Eye (tissue), 1 donor: ENCODE results near the gene KRT9.
"Not testable (repeated sequence)": the region's sequence is repeated elsewhere in the genome, so short reads cannot be mapped to it uniquely, and the experiment has no call there.

Source experiments
- DNase-seq: peaks from one replicate; pipeline ENCODE4 v3.0.0-alpha.2; 2015

The KRT9 gene, protein sequence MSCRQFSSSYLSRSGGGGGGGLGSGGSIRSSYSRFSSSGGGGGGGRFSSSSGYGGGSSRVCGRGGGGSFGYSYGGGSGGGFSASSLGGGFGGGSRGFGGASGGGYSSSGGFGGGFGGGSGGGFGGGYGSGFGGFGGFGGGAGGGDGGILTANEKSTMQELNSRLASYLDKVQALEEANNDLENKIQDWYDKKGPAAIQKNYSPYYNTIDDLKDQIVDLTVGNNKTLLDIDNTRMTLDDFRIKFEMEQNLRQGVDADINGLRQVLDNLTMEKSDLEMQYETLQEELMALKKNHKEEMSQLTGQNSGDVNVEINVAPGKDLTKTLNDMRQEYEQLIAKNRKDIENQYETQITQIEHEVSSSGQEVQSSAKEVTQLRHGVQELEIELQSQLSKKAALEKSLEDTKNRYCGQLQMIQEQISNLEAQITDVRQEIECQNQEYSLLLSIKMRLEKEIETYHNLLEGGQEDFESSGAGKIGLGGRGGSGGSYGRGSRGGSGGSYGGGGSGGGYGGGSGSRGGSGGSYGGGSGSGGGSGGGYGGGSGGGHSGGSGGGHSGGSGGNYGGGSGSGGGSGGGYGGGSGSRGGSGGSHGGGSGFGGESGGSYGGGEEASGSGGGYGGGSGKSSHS

DNA sequence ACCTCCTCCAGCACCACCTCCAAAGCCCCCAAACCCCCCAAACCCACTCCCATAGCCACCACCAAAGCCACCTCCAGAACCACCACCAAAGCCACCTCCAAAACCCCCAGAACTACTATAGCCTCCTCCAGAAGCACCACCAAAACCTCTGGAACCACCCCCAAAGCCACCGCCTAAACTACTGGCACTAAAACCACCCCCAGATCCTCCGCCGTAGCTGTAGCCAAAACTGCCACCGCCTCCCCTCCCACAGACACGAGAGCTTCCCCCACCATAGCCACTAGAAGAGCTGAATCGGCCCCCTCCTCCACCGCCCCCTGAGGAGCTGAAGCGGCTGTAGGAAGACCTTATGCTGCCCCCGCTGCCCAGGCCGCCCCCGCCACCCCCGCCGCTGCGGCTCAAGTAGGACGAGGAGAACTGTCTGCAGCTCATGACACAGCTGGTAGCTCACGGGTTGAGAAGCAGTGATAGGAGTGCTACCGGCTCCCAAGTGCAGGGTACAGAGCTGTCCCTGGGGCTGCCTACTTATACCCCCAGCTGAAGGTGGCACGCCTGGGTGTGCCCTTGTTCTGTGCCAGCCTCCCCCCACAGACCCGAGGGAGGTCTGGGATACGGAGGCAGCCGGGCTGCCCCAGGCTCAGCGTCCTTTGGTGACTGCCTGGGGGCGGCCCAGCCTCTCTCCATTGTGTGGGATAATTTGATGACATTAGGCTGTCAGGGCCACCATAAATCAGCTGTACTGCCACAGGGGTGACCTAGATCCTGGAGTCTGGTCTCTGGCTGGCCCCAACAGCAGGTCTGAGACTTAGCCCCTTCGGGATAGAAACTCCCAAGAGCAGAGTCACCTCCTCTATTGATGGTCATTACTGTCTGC lies at the start of gene KRT9:
TSS of gene KRT9 (minus strand) at position 499 of the 874 bp plus-strand sequence. CDS start at position 432, 67 bp downstream.
- DNase-seq = peak; percentile 60

DNA sequence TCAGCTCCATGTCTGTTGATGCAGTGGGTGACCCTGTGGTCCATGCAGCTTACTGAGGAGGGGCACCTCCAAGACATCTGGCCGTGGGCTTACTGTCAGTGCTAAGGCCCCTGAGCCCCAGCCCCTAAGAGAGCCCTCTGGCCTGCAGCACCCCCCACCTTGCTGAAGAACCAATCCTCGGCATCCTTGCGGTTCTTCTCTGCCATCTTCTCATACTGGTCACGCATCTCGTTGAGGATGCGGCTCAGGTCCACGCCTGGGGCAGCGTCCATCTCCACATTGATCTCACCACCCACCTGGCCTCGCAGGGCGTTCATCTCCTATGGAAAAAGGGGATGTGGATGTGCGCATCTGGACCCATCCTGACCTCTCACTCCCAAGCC lies 49.6 kb upstream of the KRT9 start:
- DNase-seq = not testable (repeated sequence)

DNA sequence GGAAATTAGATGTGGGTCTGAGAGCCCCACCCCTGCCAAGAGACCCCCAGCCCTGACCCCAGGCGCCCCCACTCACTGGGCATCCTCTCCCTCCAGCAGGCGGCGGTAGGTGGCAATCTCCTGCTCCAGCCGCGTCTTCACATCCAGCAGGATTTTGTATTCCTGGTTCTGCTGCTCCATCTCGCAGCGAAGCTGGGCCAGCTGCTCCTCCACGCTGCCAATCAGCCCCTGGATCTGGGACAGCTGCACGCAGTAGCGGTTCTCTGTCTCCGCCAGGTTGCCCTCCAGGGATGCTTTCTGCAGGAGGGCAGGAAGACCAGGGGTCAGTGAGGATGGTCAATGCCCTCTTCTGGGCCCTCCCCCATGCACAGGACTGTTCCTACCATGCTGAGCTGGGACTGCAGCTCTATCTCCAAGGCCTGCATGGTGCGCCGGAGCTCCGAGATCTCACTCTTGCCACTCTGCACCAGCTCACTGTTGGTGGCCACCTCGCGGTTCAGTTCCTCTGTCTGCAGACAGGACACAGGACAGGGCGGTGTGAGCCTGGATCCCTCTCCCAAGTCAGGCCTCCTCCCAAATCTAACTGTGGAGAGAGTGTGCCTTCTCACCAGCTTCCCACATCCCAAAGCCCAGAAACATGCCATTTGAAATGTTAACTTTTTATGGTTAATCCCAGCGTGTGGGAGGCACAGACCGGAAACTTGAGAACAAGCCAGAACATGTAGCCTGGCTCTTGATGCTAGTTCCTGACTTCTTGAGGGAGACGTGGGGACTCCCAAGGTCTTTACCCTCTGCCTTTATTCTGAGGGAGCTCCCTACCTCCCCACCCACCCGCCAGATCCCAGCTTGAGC lies 49.0 kb upstream of the KRT9 start:
- DNase-seq = no peak

GRCh38 chr17:41619927-41620582 lies 48.2 kb upstream of the KRT9 start:
- DNase-seq = not testable (repeated sequence)

DNA sequence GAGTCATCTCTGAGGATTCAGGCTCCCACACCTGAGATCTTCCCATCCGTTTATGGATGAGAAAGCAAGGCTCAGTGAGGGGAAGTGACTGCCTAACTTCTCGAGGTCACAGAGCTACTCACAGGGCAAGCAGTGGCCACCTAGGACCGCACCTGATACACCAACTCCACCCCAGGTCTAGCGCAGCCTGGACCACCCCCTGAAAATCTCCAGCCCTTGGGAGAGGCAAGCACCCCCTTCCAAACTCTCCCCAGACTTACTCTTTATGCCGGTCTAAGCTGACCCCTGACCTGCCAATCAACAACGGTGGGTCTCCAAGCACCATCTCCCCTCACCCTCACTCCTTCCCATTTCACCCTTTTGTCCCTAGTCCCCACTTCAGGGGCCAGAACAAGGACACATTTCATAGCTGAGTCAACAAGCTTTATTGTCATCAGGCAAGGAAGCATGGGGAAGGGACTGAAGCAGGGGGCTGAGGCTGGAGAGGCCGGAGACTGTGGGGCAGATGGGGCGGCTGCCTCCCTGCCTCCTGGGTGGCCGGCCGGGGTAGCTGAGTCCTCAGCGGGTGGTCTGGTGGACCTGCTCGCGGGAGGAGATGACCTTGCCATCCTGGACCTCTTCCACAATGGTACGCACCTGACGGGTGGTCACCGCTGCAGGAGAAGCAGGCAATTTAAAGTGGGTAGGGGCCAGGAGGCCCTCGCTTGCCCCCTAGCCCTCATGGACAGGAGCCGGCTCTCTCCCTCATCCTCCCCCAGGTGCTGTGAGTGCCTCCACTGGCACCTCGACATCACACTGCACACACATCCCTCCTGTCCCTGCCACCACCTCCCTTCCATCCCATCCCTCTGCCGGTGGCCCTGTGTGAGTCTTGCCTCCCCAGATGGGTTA lies 47.4 kb upstream of the KRT9 start:
- DNase-seq = no peak

DNA sequence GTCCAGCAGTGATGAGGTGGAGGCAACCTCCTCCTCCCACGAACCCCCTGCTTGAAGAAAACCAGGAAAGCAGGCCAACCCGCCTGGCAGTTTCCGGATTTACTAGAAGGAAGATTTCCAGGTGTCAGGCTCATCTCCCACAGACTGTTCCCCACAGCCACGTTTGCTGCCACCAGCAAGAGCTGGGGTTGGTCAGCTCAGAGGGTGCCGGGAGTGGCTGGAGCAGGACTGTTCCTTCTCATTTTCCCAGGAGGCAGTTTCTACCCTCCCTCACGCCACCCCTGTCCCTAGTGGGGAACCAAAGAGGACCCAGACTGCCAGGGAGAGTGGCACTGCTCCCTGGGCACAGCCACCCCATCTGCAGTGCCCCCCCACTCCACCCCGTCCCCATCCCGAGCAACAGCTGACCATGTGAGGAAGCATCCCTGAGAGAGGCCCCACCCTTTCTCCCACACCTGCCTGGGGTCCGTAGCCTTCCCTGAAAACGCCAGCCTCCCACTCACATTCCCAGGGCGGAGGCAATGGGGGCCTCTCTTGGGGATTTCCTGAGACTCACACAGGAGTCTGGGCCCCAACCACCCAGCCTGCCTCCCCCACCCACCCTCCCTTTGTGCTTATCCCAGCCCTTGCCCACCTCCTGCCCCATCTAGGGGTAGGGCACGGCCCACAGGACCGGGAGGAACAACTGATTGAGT lies 46.6 kb upstream of the KRT9 start:
- no peak for DNase-seq

DNA sequence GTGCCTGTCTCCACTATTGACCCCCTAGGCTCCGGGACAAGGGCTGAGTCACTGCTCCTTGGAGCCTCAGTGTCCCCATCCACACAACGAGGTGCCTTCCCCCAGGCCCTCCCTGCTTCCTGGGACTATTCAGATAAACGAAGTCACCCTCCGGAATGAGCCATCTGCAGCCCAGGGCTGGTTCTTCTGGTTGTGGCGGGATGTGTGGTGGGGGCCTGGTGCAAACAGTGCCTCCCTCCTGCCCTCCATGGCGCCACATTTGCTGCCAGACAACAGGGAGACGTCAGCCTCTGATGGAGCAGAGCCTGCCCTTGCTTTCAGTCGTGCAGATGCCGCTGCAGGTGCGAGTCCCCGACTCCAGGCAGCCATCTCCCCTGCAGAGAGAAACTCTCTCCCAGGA lies 45.8 kb upstream of the KRT9 start:
- no peak for DNase-seq

GRCh38 chr17:41617136-41617535 lies 45.3 kb upstream of the KRT9 start:
- no peak for DNase-seq

- DNase-seq = peak; percentile 45
Observed at GRCh38 chr17:41616486-41616885, 44.6 kb upstream of the KRT9 start.

- no peak for DNase-seq
Observed at GRCh38 chr17:41615454-41615853, 43.6 kb upstream of the KRT9 start.

GRCh38 chr17:41614767-41615166 lies 42.9 kb upstream of the KRT9 start:
- DNase-seq = not testable (repeated sequence)

DNA sequence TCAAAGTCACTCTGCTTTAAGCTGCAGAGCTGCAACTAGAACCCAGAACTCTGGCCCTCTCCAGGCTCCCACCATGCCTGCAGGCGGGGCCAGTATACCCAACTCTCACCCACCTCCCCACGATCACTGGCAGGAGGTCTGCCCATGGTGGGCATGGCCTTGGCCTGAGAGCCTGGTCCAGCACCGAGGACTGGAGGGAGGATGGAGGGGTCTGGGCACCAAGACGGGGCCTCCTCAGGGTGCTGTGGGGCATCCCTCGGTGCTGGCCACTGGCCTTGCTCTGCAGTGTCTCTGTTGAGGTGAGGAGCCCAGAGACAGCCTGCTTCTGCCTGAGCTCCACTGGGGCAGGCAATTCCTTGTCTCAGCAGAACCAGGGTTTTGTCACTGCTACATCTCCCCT lies 42.2 kb upstream of the KRT9 start:
- no peak for DNase-seq

DNA sequence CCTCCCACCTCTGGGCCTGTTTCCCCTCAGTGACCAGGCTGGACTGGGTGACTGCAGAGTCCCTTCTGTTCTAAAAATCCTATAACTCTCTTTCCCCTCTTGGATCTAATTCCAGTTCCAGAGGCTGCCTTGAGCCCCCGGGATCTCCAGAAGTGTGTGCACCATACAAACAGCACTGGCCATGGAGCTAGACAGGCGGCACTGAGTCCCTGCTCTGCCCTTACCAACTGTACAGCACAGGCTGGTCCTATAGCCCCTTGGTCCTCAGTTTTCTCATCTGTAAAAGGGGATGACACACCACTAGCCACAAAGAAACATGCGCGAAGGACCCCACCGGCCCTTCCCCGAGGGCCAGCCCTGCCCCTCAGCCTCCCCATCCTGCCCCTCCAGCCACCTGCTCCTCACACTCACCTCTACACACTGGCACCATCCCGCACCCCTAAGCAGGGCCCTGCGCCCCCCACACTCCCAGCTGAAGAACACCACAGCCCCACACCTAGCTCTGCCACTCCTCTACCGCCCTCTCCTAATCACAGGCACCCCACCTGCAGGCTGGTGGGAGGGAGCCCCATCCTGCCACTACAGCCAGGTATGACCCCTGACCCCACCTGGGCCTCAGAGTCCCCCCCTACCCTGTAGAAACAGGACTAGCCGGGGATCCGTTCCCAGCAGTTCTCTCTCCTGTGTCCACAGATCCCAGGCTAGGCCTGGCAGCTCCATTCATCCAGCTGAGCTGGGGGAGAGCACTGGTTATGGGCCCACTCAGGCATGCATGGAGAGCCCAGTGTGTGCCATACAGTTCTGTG lies 41.6 kb upstream of the KRT9 start:
- no peak for DNase-seq

- not testable (repeated sequence) for DNase-seq
Observed at GRCh38 chr17:41612376-41613160, 40.7 kb upstream of the KRT9 start, which contains the start of gene KRT16. Gene KRT16 (minus strand): TSS chr17:41612767. CDS start chr17:41612688, 79 bp downstream.

GRCh38 chr17:41610965-41611640 lies 39.2 kb upstream of the KRT9 start:
- no peak for DNase-seq

DNA sequence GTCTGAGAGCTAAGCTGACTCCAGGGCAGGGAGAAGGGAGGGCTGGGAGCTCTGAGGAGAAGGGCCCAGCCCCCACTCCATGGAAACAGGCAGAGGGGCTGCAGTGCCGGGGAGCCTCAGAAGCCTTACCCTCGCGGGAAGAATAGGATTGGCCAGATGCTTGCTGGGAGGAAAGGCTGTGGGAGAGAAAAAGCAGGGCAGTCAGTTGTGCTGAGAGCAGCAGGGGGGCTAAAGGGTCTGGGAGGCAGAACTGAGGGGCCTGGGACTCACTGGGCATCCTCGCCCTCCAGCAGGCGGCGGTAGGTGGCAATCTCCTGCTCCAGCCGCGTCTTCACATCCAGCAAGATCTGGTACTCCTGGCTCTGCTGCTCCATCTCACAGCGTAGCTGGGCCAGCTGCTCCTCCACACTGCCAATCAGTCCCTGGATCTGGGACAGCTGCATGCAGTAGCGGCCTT lies 38.2 kb upstream of the KRT9 start:
- DNase-seq = peak; percentile 74

DNA sequence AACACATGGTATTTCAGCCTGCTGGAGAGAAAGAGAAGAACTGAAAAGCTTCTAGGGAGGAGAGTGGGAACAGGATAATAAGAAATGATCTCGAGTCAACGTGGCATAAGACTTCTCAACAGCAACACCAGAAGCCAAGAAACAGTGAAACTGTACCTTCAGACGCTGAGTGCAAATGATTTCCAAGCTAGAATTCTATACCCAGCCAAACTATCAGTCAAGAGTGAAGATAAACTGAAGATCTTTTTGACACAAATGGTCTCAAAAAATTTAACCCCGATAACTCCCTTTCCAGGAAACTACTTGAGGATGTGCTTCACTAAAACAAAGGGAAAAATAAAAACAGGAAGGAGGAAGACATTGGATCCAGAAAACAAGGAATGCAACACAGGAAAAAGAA lies 35.1 kb upstream of the KRT9 start:
- DNase-seq = not testable (repeated sequence)

- no peak for DNase-seq
Observed at GRCh38 chr17:41602524-41602923, 30.7 kb upstream of the KRT9 start.
